ENCODE measurements around the gene ARL10.

DNA sequence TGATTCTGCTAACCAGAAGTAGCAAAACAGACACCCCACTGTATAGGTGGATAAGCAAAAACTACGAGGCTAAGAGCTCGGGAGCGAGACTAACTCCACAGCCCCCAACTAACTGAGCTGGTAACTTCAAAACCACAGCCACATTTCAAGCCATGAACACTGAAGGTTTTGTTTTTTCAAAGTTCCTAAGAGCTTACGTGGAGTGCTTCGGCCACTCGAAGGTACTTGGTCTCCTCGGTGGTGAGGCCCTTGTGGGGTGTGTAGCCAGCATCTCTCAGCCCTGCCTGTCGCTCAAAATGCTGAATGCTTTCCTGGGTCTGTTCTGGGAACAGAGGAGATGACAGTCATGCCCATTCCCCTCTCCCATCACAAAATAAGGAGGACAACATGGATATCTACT, 14.9 kb upstream of the ARL10 start:
- TF ChIP-seq POLR2A (IDR thresholded peaks at IDR 0.05; ENCODE audit: low read length): no peak
- TF ChIP-seq GATA1 (IDR thresholded peaks at IDR 0.05; ENCODE audit: low read depth, low read length): no peak

Data from erythroblast (primary cell).